ENCODE data around the gene NEMP1. TPM values are rescaled to one million over a fixed set of nuclear protein-coding genes. Genes with fewer than 3 reads are reported as not detected.

Gene NEMP1
- total and polyA plus RNA-seq, 9 donors, result 14.3 to 21.3 (median 16.1) TPM

DNA sequence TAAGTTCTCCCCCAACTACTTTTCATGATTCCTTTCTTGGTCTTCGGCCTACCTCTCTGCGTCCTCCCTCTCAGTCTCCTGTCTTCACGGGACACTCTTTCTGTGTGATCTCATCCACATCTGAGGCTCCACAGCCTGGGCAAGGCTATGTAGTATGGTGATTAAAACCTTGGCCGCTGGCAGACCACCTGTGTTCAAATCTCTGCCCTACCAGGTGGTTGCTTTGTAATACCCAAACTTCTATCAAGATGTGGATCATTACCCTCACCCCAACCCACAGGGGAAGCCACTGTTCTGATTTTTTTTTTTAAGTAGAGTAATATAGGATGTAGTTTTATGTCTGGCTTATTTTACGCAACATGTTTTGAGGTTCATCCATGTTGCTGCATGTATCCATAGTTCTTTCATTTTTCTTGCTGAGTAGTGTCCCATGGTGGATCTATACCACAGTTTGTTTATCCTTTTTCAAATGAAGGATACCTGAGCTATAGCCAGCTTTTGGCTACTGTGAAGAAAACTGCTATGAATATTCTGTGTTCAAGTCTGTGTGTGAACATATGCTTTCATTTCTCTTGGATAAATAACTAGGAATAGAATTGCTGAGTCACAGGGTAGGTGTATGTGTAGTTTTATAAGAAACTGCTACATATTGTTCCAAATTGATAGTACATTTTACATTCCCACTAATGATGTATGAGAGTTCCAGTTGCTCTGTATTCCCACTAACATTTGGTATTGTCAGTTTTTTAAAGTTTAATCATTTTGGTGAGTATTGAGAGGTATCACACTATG, 40.9 kb upstream of the NEMP1 start:
- Histone ChIP-seq H3K4me1 (ENCODE audit: control insufficient read depth, insufficient read depth, low read length) (no peaks in the 10 kb centered on the region), H3K9me3 (replicated peaks; ENCODE audit: control insufficient read depth, low read depth, low read length) (no peaks in the 10 kb centered on the region), H3K36me3 (ENCODE audit: control insufficient read depth, insufficient read depth, low read length) (no peaks in the 10 kb centered on the region), H3K27me3 (ENCODE audit: control insufficient read depth, insufficient read depth, low read length) (no peaks in the 10 kb centered on the region), H3K4me3 (ENCODE audit: low read length) (no peak overlapping the region), H3K27ac (ENCODE audit: low read length) (no peak overlapping the region)
- no peak for DNase-seq
- no CpG with 5 or more reads among the region's 5 CpGs for WGBS (ENCODE audit: insufficient coverage)

DNA sequence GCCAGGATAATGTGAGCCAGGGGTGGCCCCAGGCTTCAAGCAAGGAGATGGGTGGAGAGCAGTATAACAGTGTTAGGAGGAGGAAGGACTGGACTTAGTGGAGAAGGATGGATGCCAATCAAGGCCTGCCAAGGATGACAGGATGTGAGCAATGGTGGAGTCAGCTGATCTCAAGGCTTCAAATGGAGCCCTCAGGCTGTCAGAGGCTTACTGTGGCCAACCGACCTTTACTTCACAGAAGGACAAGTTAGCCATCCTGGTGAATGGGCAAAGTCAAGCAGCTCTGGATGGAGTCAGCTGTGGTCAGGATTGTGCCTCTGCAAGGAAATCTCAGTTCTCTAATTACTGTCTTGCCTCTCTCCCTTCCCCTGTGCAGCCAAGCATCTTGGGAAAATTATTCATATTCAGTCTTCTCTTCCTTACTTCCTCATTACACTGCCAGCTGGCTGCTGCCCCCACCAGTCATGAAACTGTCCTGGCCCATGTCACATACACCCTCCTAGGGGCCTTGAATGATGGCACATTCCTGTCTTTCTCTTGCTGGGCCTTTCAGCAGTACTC, 40.2 kb upstream of the NEMP1 start:
- no peak overlapping the region for H3K27ac ChIP-seq (ENCODE audit: low read length)
- no peaks in the 10 kb centered on the region for H3K4me1 ChIP-seq (ENCODE audit: control insufficient read depth, insufficient read depth, low read length)
- peak; percentile 61 for DNase-seq
- H3K36me3 ChIP-seq (ENCODE audit: control insufficient read depth, insufficient read depth, low read length), result no peaks in the 10 kb centered on the region
- H3K27me3 ChIP-seq (ENCODE audit: control insufficient read depth, insufficient read depth, low read length), result no peaks in the 10 kb centered on the region
- no peak overlapping the region for H3K4me3 ChIP-seq (ENCODE audit: low read length)
- WGBS (ENCODE audit: insufficient coverage), result no CpG with 5 or more reads among the region's 1 CpG
- H3K9me3 ChIP-seq (replicated peaks; ENCODE audit: control insufficient read depth, low read depth, low read length), result no peaks in the 10 kb centered on the region

DNA sequence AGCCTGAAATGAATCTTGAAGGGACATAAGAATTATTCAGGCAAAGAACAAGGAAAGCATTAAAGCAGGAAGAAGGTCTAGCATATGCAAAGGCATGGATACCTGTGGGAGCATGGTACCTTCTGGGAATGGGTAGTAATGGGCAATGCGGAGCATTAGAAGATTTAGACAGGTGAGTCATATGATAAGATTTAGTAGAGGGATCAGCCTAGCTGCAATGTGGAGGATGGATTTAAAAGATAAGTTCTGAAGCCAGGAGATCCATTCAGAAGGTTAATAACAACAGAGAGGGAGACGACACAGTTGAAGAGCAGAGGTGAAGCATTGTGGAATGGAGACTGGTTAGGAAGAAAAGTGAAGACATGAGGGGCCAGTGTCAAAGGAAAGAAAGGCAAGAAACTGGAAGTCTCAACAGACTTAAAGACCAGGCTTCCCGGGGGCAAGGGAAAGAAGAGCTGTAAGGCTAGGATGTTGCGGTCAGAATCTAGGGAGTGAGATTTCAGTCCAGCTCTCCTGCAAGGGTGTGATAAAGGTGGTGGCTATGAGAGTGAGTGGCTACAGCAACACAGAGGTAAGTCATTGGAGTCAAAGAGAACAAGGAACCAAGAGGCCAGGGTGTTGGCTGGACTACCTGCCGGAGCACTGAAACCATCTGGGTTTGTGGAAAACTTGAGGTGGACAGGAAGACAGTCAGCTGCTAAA, 38.1 kb upstream of the NEMP1 start:
- no peaks in the 10 kb centered on the region for H3K27me3 ChIP-seq (ENCODE audit: control insufficient read depth, insufficient read depth, low read length)
- peaks cover 4% of the 10 kb centered on the region for H3K4me1 ChIP-seq (ENCODE audit: control insufficient read depth, insufficient read depth, low read length)
- no peaks in the 10 kb centered on the region for H3K9me3 ChIP-seq (replicated peaks; ENCODE audit: control insufficient read depth, low read depth, low read length)
- DNase-seq, result no peak
- H3K4me3 ChIP-seq (ENCODE audit: low read length), result no peak overlapping the region
- 90% methylated on average over 5 of the region's 5 CpGs for WGBS (ENCODE audit: insufficient coverage)
- H3K27ac ChIP-seq (ENCODE audit: low read length), result no peak overlapping the region
- H3K36me3 ChIP-seq (ENCODE audit: control insufficient read depth, insufficient read depth, low read length), result no peaks in the 10 kb centered on the region

DNA sequence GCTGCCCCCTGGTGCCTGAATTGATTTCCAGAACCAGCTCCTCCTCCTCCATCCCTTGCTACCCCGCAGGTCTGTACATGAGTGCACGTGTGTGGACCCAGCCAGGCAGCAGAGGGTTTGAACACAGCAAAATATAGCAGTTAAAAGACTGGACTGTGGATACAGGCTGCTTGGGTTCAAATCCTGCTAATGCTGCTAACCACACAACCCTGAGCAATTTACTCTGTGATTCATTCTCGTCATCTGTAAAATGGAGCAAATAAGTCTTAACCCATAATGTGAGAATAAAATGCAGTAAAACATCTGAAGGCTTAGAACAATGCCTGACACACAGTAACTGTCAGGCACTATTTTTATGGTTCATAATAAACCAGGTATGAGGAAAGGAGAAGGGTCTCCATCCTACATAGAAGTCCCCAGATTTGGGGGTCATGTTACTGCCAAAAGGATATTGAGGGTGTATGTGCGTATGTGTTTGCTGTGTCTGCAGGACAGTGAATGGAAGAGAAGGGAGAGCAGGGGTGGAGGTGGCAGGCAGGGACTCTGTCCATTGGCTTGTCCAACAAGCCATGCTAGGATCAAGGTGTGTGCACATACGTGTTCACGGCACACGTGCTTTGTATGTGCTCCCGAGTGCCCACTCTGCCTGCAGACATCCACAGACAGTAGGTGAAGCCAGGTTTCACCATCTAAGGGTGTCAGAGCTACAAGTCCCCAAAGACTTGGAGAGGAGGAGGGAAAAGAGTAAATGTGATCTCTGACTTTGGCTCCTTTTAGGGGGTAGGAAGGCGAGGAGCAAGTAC, 34.1 kb upstream of the NEMP1 start:
- H3K4me1 ChIP-seq (ENCODE audit: control insufficient read depth, insufficient read depth, low read length), result peaks cover 26% of the 10 kb centered on the region
- H3K36me3 ChIP-seq (ENCODE audit: control insufficient read depth, insufficient read depth, low read length), result peaks cover 7% of the 10 kb centered on the region
- no peaks in the 10 kb centered on the region for H3K9me3 ChIP-seq (replicated peaks; ENCODE audit: control insufficient read depth, low read depth, low read length)
- WGBS (ENCODE audit: insufficient coverage), result 84% methylated on average over 4 of the region's 9 CpGs
- H3K4me3 ChIP-seq (ENCODE audit: low read length), result peak overlapping the region; percentile 72
- no peak for DNase-seq
- no peaks in the 10 kb centered on the region for H3K27me3 ChIP-seq (ENCODE audit: control insufficient read depth, insufficient read depth, low read length)
- peak overlapping the region; percentile 98 for H3K27ac ChIP-seq (ENCODE audit: low read length)

DNA sequence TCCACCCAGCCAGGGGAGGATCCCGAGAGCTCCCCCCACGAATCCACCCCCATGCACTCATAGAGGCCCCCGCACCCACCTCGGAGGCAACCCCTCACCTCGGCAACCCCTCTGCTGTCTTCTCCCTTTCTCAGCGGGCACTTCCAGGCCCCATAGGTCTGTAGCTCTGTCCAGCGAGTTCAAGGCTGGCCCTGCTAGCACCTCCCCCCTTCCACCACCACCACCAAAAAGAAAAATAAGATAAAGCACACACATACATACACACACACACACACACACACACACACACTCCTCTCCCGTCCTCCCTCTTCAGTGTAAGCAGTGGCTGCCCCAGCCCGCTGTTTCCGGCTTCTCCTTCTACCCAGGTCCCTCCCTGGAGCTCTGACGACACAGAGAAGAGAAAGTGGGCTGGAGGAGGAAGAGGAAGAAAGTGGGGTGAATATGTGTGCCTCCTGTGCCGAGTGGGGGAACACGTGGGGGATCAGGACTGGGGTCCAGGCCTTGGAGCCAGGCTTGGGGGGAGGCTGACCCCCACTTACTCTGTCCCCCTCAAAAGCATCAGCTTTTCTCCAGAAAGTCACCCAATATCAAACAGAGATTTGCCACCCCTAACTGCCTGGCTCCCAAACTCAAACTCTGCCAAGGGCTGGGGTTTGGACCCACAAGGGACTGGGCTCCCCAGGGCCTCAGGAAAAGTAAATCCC, 32.6 kb upstream of the NEMP1 start, which contains the start of gene STAT6:
Gene STAT6 (minus strand): TSS at position 332 of the 704 bp plus-strand sequence. CDS start 3,084 bp downstream, outside the sequence.
- Histone ChIP-seq H3K9me3 (replicated peaks; ENCODE audit: control insufficient read depth, low read depth, low read length) (no peaks in the 10 kb centered on the region), H3K4me1 (ENCODE audit: control insufficient read depth, insufficient read depth, low read length) (peaks cover 34% of the 10 kb centered on the region), H3K27ac (ENCODE audit: low read length) (peak within 1 kb of the TSS; percentile 98), H3K36me3 (ENCODE audit: control insufficient read depth, insufficient read depth, low read length) (peaks cover 15% of the 10 kb centered on the region), H3K27me3 (ENCODE audit: control insufficient read depth, insufficient read depth, low read length) (no peaks in the 10 kb centered on the region), H3K4me3 (ENCODE audit: low read length) (peak within 1 kb of the TSS; percentile 72)
- WGBS (ENCODE audit: insufficient coverage), result 2% methylated on average over 6 of the region's 13 CpGs
- peak; percentile 96 for DNase-seq

DNA sequence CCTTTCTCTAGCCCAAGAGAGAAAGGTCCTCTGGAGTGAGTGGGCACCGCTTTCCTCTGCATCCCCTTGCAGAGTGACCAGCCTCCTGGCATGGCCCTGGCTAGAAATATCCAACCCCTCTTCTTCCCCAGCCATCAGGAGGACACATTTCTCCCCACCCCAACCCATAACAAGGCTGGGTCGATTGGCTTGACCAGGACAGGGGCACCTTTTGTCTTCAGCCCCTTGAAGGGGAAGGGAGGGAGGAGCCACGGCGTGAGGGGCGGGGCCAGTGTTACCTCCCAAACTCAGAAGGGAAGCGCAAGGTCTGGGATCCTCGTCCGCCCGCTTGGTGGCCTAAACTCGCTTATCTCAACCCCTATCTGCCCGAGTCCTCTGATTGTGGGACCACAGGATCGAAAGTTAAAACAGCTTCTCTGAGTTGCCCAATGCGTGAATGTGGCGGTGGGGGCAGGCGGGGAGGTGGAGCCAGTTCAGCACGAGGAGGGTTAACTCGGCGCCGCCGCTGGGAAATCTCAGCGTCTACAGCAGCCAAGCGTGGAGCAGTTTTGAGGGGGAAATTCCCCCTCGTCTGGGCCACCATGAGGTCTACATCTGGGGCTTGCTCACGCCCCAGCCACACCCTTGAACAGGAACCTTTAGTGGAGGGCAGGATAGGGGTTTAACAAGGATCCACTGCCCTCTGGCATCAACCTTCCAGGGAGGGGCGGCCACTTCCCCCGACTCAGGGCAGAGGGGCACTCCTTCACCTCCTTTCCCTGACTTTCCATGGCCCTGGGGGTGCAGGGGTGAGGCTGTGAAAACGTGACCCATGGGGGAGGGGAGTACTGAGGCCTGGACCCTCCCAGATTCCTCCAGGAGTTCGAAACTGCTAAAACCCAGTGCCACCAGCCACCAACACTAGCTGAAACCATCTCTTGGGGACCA, 31.8 kb upstream of the NEMP1 start:
- Histone ChIP-seq H3K4me3 (ENCODE audit: low read length) (peak overlapping the region; percentile 72), H3K4me1 (ENCODE audit: control insufficient read depth, insufficient read depth, low read length) (peaks cover 43% of the 10 kb centered on the region), H3K9me3 (replicated peaks; ENCODE audit: control insufficient read depth, low read depth, low read length) (no peaks in the 10 kb centered on the region), H3K27me3 (ENCODE audit: control insufficient read depth, insufficient read depth, low read length) (no peaks in the 10 kb centered on the region), H3K27ac (ENCODE audit: low read length) (peak overlapping the region; percentile 98), H3K36me3 (ENCODE audit: control insufficient read depth, insufficient read depth, low read length) (peaks cover 23% of the 10 kb centered on the region)
- DNase-seq, result peak; percentile 66
- WGBS (ENCODE audit: insufficient coverage), result 1% methylated on average over 15 of the region's 28 CpGs

DNA sequence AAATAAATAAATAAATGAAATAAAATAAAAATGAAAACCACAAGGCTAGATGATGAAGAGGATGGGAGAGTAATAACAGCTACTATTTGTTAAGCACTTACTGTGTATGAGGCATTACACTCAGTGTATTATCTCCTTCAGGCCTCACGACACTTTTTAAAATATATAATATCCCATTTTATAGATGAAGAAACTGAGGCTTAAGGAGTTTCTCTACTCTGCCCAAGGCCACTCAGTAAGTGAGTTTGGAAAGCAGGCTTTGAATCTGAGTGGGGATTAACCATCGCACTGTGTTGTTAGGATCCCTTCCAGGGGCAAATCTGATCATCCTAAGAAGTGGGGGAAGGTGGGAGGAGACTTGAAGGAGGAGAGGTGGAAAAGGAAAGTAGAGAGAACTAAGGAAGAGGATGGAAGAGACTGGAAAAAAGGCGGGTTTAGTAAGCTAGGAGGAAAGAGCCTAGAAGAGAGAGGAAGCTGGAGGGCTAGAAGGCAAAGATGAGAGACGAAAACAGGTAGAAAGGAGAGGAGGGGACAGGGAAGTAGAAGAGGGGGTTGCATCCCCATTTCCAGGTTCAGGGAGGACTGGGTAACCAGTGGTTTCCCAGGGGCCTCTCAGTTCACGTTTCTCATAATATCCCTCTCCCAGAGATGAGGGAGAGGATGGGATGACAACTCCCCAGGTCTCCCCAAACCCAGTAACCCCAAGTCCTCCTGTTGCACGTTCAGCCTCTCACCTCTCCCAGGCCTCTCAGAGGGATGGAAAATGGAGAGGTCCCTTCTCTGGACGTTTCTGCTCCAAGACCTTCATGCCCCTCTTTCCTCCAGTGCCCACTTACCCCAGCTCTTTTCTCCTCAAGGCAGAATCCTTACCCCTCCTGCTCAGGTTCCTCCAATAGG, 30.9 kb upstream of the NEMP1 start:
- H3K27me3 ChIP-seq (ENCODE audit: control insufficient read depth, insufficient read depth, low read length), result no peaks in the 10 kb centered on the region
- no peaks in the 10 kb centered on the region for H3K9me3 ChIP-seq (replicated peaks; ENCODE audit: control insufficient read depth, low read depth, low read length)
- peak overlapping the region; percentile 98 for H3K27ac ChIP-seq (ENCODE audit: low read length)
- H3K4me3 ChIP-seq (ENCODE audit: low read length), result peak overlapping the region; percentile 72
- DNase-seq, result no peak
- peaks cover 44% of the 10 kb centered on the region for H3K4me1 ChIP-seq (ENCODE audit: control insufficient read depth, insufficient read depth, low read length)
- peaks cover 31% of the 10 kb centered on the region for H3K36me3 ChIP-seq (ENCODE audit: control insufficient read depth, insufficient read depth, low read length)
- 48% methylated on average over 3 of the region's 7 CpGs for WGBS (ENCODE audit: insufficient coverage)

DNA sequence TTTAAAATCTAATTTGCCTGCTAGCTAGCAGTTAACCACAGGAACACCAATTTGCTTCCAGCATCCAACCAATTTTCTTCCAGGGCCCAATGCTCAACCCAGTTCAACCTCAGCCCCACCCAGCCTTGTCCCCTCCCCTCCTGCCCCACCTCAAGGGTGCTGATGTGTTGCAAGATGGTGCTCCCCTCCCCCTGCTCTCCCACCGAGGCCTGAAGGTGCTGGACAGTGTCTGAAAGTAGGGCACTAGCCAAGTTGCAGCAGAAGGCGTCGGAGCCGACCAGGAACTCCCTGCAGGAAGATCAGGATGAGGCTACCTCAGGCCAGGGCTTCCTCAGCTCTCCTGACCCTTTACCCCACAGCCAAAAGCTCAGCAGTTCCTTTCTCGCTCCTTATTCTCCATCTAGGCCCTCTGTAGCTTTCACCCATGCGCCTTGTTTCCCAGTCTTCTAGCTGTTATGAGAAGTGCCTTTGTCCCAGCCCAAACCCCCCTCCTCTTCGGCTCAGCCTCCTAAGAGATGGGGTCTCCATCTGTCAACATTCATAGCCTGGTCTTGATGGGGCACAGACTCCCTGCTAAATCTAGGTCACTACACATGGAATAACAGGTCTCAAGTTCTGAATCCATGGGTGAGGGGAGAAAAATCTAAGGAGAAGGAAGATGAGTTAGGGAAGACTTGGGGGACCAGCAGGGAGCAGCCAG, 29.0 kb upstream of the NEMP1 start:
- 83% methylated on average over 2 of the region's 7 CpGs for WGBS (ENCODE audit: insufficient coverage)
- no peaks in the 10 kb centered on the region for H3K9me3 ChIP-seq (replicated peaks; ENCODE audit: control insufficient read depth, low read depth, low read length)

More for the DNA sequence above, 29.0 kb upstream of the NEMP1 start:
- DNase-seq, result no peak
- Histone ChIP-seq H3K4me1 (ENCODE audit: control insufficient read depth, insufficient read depth, low read length) (peaks cover 44% of the 10 kb centered on the region), H3K27ac (ENCODE audit: low read length) (no peak overlapping the region), H3K27me3 (ENCODE audit: control insufficient read depth, insufficient read depth, low read length) (no peaks in the 10 kb centered on the region), H3K4me3 (ENCODE audit: low read length) (no peak overlapping the region), H3K36me3 (ENCODE audit: control insufficient read depth, insufficient read depth, low read length) (peaks cover 39% of the 10 kb centered on the region)
